ENCODE data around the gene PROM1.

PROM1 gene

DNA sequence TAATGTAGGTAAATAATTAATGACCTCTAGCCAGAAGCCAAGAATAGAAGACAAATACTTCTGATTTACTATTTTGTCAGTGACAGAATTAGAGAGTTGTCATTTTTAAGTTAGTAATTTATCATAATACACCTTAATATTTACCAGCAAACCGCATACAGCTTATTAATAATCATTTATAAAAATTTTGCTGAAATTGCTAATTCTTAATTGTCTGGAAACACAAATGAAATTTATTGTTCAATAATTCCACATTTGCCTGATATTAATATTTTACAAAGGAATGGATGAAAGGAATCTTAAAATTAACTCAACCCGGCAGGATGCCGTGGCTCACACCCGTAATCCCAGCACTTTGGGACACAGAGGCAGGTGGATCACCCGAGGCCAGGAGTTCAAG lies 44.7 kb downstream of the PROM1 start:
- in situ Hi-C loops (cut with HindIII; ENCODE audit: low pct_ligation_motif_present, low pct_unique_long_range_greater_than_20kb, low sequenced_read_pairs): no loop called here
- DNase-seq: no peak

- no peak for DNase-seq
- in situ Hi-C loops (cut with HindIII; ENCODE audit: low pct_ligation_motif_present, low pct_unique_long_range_greater_than_20kb, low sequenced_read_pairs): no loop called here
These were observed 45.9 kb downstream of the PROM1 start for GRCh38 chr4:16037901-16038300.

DNA sequence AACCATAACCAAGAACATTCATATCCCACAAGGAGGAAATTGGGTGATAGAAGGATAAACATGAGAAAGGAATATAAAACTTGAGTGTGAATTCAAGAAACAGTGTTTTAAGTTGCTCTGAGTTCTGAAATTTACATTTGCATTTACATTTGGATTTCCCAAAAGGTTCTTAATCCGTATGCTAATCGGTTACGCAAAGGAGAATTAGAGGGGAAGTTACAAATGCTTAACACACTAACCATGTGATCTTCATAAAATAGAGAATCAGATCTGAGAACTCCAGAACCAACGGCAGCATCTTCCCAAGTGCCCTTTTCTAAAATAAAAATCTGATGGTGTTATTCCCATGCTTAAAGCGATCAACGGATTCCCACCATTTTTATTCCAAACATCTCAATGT lies 48.0 kb downstream of the PROM1 start:
- no peak for DNase-seq
- in situ Hi-C loops (cut with HindIII; ENCODE audit: low pct_ligation_motif_present, low pct_unique_long_range_greater_than_20kb, low sequenced_read_pairs): no loop called here

GRCh38 chr4:16034010-16034748 lies 49.6 kb downstream of the PROM1 start:
- DNase-seq: no peak
- in situ Hi-C loops (cut with HindIII; ENCODE audit: low pct_ligation_motif_present, low pct_unique_long_range_greater_than_20kb, low sequenced_read_pairs): no loop called here

DNA sequence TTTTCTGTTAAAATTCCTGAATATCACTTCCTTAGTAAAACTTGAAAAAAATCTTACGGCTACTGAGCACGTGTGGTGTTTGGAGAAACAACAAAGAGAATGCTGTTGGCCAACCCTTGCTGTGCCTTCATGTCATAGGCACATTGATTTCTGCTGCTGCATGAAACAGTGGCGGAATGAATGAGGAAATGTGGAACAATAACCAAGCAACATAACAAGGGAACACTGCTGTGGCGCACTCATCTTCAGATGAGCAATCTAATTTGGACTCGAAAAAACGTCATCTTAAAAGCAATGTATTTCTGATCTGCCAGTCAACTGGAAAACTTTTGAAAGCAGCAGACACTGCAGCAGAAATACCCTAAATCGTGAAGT lies 51.4 kb downstream of the PROM1 start:
- DNase-seq: no peak
- in situ Hi-C loops (cut with HindIII; ENCODE audit: low pct_ligation_motif_present, low pct_unique_long_range_greater_than_20kb, low sequenced_read_pairs): no loop called here

DNA sequence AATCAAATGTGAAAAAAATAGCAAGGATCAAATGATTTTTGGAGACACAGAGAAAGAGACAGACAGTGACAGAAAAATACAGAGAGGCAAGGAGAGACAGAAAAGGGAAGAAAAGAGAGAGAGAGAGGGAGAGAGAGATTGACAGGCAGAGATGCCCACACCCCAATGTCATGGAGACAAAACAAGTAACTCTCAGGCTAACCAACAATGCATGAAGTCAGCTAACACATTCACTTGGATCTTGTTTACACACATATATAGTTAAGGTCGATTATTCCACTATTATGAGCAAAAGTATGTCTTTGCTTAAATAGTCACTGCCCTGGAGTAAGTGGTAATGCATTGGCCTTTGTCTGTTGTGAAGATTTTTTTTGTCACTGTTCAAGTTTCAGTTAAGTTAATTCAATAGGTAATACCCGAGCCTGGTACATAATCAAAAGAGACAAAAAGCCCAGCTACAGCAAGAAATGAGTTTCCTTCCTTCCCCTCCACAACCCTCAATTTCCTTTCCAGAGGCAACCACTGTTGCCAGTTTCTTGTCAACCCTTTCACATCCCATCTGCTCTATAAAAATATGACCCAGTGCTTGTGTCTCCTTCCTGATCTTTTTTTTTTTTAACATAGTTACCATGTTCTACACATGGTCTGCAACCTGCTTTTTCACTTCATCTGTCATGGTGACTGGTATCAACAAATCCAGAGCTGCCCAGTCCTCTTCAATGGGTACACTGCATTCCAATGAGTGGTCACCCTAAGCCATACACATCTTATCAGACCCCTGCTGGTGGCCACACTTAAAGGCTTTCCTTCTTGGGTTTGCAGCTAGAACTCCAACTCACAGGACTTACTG lies 52.1 kb downstream of the PROM1 start:
- in situ Hi-C loops (cut with HindIII; ENCODE audit: low pct_ligation_motif_present, low pct_unique_long_range_greater_than_20kb, low sequenced_read_pairs): no loop called here
- no peak for DNase-seq

DNA sequence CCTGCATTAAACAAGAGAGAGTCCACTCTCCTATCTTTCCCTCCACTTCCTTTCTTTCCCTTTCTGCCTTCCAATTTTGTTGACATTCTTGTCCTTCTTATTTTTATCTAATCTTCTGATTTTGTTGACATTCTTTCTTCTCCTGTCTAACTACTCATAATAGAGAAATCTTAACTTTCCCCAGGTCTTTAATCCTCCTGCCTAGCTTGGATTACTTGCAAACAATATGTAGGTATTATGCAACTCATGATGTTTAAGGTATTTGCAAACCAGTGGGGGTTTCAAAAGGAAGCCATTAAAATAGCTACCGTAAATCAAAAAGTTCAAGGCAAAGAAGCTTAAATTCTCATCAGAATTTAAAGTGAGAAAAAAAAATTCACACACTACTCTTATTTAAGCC lies 53.9 kb downstream of the PROM1 start:
- no peak for DNase-seq
- in situ Hi-C loops (cut with HindIII; ENCODE audit: low pct_ligation_motif_present, low pct_unique_long_range_greater_than_20kb, low sequenced_read_pairs): no loop called here

GRCh38 chr4:16029262-16029661 lies 54.6 kb downstream of the PROM1 start:
- in situ Hi-C loops (cut with HindIII; ENCODE audit: low pct_ligation_motif_present, low pct_unique_long_range_greater_than_20kb, low sequenced_read_pairs): no loop called here

DNA sequence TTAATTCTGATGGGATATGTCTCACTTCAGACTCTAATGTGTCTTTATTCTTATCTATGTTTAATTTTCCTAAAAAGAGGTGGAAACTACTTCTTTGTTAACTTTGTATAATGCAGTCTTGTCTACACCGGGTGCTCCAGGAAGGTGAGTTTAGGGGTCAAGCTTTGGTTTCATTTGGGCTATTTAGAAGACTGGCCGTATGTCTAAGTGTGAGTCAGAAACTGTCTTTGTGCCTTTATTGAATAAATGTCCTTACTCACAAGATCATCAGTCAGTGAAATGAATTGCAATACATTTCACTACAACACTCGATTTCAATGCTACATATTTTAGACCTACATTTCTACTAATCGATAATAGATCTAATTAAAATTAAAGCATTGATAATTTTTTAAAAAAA lies 56.2 kb downstream of the PROM1 start:
- in situ Hi-C loops (cut with HindIII; ENCODE audit: low pct_ligation_motif_present, low pct_unique_long_range_greater_than_20kb, low sequenced_read_pairs): no loop called here

More at GRCh38 chr4:16029262-16029661, 54.6 kb downstream of the PROM1 start:
- no peak for DNase-seq

DNA sequence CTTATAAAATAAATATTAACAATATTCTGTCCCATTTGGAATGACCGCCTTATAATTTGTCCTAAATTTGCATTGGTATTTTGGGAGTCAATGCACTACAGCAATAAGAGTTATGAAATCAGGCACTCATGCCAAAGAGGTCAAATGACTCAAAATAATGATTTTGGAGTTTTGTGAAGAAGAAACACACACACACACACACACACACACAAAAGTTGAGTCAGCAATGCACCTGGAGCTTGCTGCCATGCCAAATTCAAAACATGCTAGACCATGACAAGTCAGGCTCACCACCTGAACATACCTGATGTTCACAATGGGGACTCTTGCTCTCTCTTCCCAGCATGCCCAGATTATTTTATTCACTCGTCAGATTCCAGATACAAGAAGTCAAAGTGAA lies 56.7 kb downstream of the PROM1 start:
- in situ Hi-C loops (cut with HindIII; ENCODE audit: low pct_ligation_motif_present, low pct_unique_long_range_greater_than_20kb, low sequenced_read_pairs): no loop called here
- DNase-seq: no peak

More for the DNA sequence above, 56.2 kb downstream of the PROM1 start:
- DNase-seq: no peak

- in situ Hi-C loops (cut with HindIII; ENCODE audit: low pct_ligation_motif_present, low pct_unique_long_range_greater_than_20kb, low sequenced_read_pairs): no loop called here
- DNase-seq: peak; percentile 48
These were observed 57.6 kb downstream of the PROM1 start for GRCh38 chr4:16026160-16026761.

GRCh38 chr4:16025268-16025667 lies 58.6 kb downstream of the PROM1 start:
- in situ Hi-C loops (cut with HindIII; ENCODE audit: low pct_ligation_motif_present, low pct_unique_long_range_greater_than_20kb, low sequenced_read_pairs): no loop called here

DNA sequence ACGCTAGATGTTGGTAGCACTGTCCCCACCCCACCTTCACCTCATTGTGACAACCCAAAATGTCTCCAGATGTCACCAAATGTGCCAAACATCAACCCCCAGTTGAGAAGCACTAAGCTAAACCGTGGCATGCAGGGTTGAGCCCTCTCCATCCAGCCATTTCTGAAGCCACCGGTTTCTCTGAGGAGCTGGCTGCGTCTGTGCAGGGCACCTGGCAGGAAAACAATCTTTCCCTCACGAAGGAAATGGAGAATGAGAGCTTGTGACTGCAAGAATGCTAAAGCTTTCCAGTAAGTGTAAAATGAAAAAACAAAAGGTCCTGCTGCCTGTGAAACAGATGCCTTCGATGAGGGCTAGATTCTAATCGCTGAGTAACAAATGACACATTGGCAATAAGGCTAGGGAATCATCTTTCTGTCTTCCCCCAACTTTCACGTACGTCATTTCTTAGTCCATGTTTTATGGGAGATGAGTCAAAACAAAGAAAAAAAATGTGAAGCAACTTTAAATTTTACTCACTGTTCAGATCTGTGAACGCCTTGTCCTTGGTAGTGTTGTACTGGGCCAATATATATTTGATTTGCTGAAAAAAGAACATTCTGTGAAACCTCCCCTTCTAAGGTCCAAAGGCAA lies 59.9 kb downstream of the PROM1 start:
- no peak for DNase-seq
- in situ Hi-C loops (cut with HindIII; ENCODE audit: low pct_ligation_motif_present, low pct_unique_long_range_greater_than_20kb, low sequenced_read_pairs): no loop called here

More at GRCh38 chr4:16025268-16025667, 58.6 kb downstream of the PROM1 start:
- no peak for DNase-seq

- DNase-seq: no peak
- in situ Hi-C loops (cut with HindIII; ENCODE audit: low pct_ligation_motif_present, low pct_unique_long_range_greater_than_20kb, low sequenced_read_pairs): no loop called here
These were observed 61.8 kb downstream of the PROM1 start for GRCh38 chr4:16021804-16022560.

GRCh38 chr4:16019649-16020048 lies 64.2 kb downstream of the PROM1 start:
- no peak for DNase-seq
- in situ Hi-C loops (cut with HindIII; ENCODE audit: low pct_ligation_motif_present, low pct_unique_long_range_greater_than_20kb, low sequenced_read_pairs): no loop called here

- in situ Hi-C loops (cut with HindIII; ENCODE audit: low pct_ligation_motif_present, low pct_unique_long_range_greater_than_20kb, low sequenced_read_pairs): no loop called here
- DNase-seq: no peak
These were observed 65.0 kb downstream of the PROM1 start for GRCh38 chr4:16018841-16019240.

GRCh38 chr4:16018061-16018676 lies 65.7 kb downstream of the PROM1 start:
- no peak for DNase-seq
- in situ Hi-C loops (cut with HindIII; ENCODE audit: low pct_ligation_motif_present, low pct_unique_long_range_greater_than_20kb, low sequenced_read_pairs): no loop called here

DNA sequence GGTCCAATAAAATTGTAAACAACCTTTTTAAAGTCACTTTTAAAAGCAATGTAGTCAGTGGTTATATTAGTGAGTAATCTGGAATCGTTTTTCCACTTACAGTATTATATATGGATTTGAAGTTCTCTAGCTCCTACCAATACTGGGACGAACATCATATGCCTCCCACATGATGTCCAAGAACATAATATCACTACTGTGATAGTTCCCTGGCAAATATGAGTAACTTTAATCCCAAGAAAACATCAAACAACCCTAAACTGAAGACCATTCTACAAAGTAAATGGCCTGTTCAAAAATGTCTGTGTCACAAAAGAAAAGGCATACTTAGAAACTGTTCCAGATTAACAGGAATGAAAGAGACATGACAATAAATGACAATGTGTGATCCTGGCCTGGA lies 67.3 kb downstream of the PROM1 start:
- in situ Hi-C loops (cut with HindIII; ENCODE audit: low pct_ligation_motif_present, low pct_unique_long_range_greater_than_20kb, low sequenced_read_pairs): no loop called here
- no peak for DNase-seq
